ENCODE results near the gene ACTN4. TPM values are rescaled to one million over a fixed set of nuclear protein-coding genes. Genes with fewer than 3 reads are reported as not detected.

The ACTN4 gene
- total RNA-seq, 1 donor from 2014 or later: 125 TPM

- ATAC-seq (ENCODE audit: poor library complexity) (no peak), DNase-seq (no peak)
- intact Hi-C loops (cut with DNase I): no loop called here
These were observed 7.8 kb downstream of the ACTN4 start for GRCh38 chr19:38655148-38655824.

GRCh38 chr19:38656171-38656981 is 8.9 kb downstream of the ACTN4 start:
- ATAC-seq (ENCODE audit: poor library complexity) (peak; percentile 13), DNase-seq (no peak)
- intact Hi-C loops (cut with DNase I): no loop called here

- intact Hi-C loops (cut with DNase I): no loop called here
- DNase-seq: no peak
- ATAC-seq (ENCODE audit: poor library complexity): no peak
These were observed 10.3 kb downstream of the ACTN4 start for GRCh38 chr19:38657633-38658222.

DNA sequence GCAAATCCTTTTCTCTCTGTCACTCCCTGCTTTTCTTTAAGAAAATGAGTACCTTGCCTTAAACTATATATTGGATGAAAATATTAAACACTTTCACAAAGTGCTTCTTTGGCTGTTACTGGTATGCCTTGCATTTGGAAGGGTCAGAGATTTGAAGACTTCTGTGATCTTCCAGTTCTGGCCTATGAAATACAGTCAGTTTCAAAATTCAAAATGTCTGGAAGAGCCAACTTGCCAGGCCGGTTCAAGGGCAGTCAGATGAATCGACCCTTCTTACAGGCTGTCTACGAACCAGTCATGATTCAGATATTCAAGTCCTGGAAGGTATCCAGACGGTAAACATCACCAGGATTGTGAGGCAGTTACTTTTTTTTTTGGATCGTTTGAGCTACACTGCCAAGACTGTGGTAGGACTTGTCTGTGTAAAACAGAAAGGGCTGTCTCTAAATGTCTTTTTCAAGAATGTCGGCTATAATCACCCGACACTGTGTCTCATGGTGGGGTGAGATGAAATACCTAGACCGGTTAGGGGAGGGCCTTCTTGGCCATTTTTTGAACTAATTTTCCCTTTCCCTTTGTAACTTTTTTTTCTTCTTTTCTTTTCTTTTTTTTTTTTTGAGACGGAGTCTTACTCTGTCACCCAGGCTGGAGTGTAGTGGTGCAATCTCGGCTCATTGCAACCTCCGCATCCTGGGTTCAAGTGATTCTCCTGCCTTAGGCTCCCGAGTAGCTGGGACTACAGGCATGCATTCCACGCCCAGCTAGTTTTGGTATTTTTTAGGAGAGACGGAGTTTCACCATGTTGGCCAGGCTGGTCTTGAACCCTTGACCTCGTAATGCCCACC is 11.2 kb downstream of the ACTN4 start:
- no peak for DNase-seq

GRCh38 chr19:38660724-38661123 is 13.3 kb downstream of the ACTN4 start:
- no peak for ATAC-seq (ENCODE audit: poor library complexity)
- DNase-seq: no peak
- intact Hi-C loops (cut with DNase I): loop anchor here (5.0 kb wide), 1 partner anchor 47 kb away; no protein-coding TSS in a partner anchor

More for the DNA sequence above, 11.2 kb downstream of the ACTN4 start:
- intact Hi-C loops (cut with DNase I): no loop called here
- peak; percentile 68 for ATAC-seq (ENCODE audit: poor library complexity)

DNA sequence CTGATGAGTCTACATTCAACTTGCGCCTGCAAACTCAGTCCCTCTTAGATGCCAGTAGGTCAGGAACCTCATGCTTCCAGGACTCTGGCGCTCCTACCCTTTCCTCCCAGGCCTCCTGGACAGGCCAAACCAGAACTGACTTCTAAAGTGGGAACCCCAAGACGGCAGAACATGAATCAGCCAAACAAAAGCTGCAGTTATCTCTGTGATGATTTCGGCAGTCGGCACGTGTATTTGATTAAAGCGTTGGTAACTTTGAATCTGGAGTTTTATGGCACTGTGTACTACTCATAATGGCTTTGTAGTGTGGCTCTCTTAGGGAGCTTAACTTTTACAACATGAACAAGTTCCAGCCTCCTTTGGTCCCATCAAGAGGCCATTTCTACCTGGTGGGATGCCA is 13.7 kb downstream of the ACTN4 start:
- DNase-seq (no peak), ATAC-seq (ENCODE audit: poor library complexity) (no peak)
- intact Hi-C loops (cut with DNase I): loop anchor here (5.0 kb wide), 1 partner anchor 46 kb away; no protein-coding TSS in a partner anchor

- no peak for DNase-seq
- intact Hi-C loops (cut with DNase I): loop anchor here (5.0 kb wide), 1 partner anchor 45 kb away; no protein-coding TSS in a partner anchor
These were observed 14.5 kb downstream of the ACTN4 start for GRCh38 chr19:38661996-38662395.

GRCh38 chr19:38662537-38663155 is 15.2 kb downstream of the ACTN4 start:
- DNase-seq (no peak), ATAC-seq (ENCODE audit: poor library complexity) (no peak)
- intact Hi-C loops (cut with DNase I): loop anchor here (5.0 kb wide), 1 partner anchor 45 kb away; no protein-coding TSS in a partner anchor

More at GRCh38 chr19:38661996-38662395, 14.5 kb downstream of the ACTN4 start:
- ATAC-seq (ENCODE audit: poor library complexity): no peak

- intact Hi-C loops (cut with DNase I): loop anchor here (5.0 kb wide), 1 partner anchor 44 kb away; no protein-coding TSS in a partner anchor
- DNase-seq (no peak), ATAC-seq (ENCODE audit: poor library complexity) (peak; percentile 2)
These were observed 15.8 kb downstream of the ACTN4 start for GRCh38 chr19:38663156-38663651.

- DNase-seq (peak; percentile 75), ATAC-seq (ENCODE audit: poor library complexity) (peak; percentile 63)
- intact Hi-C loops (cut with DNase I): loop anchor here (5.0 kb wide), 1 partner anchor 43 kb away; no protein-coding TSS in a partner anchor
These were observed 16.6 kb downstream of the ACTN4 start for GRCh38 chr19:38663957-38664502.

- ATAC-seq (ENCODE audit: poor library complexity): peak; percentile 32
- no peak for DNase-seq
- intact Hi-C loops (cut with DNase I): loop anchor here (5.0 kb wide), 1 partner anchor 43 kb away; no protein-coding TSS in a partner anchor
These were observed 17.2 kb downstream of the ACTN4 start for GRCh38 chr19:38664503-38665211.

DNA sequence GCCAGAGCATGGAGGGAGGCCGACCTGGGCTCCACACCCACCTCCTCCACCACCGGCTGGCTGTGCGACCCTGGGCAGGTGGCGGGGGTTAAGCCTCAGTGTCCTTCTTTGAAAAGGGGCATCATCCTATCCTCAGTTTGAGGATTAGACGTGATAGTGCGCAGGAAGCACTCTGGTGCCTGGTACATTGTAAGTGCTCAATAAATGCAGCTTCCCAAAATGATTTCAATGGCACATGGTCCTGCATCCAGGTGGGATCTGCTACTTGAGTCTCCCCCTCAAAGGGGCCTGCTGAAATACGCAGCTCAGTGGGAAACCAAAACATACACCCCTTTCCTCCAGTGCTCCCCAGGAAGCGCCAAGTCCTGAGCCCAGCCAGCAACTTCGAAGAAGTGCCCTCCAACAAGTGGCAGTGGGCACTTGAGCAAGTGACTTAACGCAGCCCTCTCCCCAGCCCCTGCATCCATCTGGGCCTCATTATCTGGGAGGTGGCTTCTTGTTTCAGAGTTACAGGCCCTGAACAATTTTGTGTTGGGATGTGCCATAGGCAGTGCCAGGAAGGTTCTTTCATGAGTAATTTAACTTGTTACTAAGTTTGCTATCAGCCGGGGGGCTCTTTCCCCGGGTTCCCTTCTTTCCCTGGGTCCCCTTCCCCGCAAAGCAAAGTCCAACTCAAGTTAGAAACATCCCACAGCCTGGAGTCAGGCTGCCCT is 17.9 kb downstream of the ACTN4 start:
- DNase-seq: no peak
- no peak for ATAC-seq (ENCODE audit: poor library complexity)
- intact Hi-C loops (cut with DNase I): no loop called here

GRCh38 chr19:38665950-38666662 is 18.7 kb downstream of the ACTN4 start:
- DNase-seq (peak; percentile 74), ATAC-seq (ENCODE audit: poor library complexity) (peak; percentile 42)
- intact Hi-C loops (cut with DNase I): no loop called here

DNA sequence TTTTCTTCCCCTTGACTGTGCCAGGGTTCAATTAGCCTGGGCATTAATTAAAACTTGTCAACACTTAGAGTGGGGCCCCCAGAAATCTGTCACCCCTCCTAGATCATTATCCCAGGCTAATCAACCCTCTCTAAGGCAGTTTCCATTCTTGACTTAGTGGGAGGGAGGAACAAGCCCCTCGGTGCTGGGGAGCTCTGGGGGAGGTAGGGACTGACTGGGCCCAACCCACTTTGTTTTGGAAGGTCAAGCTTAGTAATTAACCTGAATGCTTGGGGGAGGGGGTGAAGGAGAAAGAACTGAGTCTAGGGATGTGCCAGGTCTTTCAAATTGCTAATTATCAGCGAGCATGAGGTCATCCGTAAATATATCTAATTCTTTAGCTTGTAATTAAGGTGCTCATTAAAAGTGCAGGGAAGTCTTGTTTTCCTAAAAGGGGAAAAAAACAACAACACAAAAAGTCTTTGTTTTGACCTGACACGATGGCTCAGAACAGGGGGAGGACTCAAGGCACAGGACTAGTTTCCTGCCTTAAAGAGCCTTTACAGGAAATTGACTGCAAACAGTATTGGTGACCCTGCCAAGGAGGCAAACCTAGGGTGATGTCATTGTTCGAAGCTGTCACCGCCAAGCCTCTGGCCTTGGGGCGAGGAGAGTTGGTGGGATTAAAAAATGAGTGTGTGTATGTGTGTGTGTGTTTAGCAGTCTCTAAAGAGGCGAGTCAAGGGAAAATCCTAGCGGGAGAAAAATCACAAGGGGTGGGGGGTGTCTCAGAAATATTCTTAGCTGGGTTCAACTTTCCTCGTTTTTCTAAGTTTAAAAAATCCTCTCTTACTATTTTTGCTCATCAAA is 19.4 kb downstream of the ACTN4 start:
- DNase-seq (peak; percentile 61), ATAC-seq (ENCODE audit: poor library complexity) (peak; percentile 11)
- intact Hi-C loops (cut with DNase I): no loop called here

GRCh38 chr19:38667661-38668171 is 20.3 kb downstream of the ACTN4 start:
- DNase-seq (no peak), ATAC-seq (ENCODE audit: poor library complexity) (no peak)
- intact Hi-C loops (cut with DNase I): no loop called here
